Stimulated activated CD4-positive, alpha-beta T cell treated with anti-CD3 and anti-CD28 coated beads, Interleukin-2, amount 100 ng/mL, for 4 hours (primary cell): Measurements from ENCODE around the gene LCE1A.

Experiments
- DNase-seq: peaks from one replicate; pipeline ENCODE4 v3.0.0-alpha.2; 2020; ENCODE audit warnings: low read depth

Gene LCE1A

DNA sequence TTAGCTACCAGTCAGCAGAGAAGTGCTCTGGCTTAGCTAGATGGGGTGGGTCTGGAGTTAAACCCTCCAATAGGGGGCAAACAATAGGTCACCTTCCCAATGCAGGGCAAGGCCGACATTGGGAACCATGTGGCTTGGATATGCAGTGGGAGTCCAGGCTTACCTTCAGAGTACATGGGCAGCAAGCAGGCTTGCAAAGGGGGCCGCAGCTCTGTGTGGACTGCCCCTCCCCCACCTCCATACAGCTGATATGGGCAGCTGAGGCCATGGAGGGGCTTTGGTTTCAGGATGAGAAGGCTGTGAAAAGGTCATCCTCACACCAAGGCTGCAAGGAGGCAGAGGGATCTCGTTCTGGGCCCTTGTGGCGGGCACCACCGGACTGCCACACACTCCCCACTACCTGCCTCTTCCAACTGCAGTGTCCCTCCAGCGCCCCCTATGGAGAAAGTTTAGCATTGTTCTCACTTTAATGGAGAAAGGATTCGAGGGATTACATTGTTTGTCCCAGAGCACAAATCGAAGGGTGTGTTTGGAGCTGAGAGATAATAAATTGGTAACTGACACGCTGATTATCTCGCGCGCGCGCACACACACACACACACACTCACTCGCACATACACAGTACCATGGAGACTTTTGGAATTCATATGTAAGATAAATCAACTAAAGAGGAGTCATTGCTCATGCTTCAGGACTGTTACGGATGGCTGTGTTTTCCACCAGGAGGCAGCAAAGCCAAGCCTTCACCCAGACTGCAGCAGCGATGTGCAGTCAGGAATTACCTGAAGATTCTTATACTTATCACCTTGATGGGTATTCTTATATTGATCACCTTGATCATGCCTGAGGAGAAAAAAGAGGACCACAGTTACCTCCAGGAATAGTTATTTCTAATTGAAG, 43.8 kb downstream of the LCE1A start:
- DNase-seq, result no peak

DNA sequence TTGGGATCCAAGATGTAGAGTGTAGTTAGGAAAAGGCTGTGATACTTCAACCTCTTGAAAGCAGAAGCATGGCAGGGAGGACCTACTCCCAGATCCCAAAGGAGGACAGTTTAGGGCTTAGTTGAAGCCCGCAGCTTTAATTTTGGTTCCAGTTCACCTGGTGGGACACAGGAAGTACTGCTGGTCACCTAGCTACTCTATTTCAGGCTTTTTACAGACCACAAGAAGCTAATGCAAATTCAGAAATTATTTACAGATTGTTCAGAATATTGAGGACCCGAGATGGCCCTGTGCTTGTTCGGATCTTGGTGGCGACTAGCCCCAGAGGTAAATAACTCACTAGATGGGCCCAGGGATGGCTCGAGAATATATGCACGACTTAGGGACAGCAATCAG, 44.5 kb downstream of the LCE1A start:
- no peak for DNase-seq

DNA sequence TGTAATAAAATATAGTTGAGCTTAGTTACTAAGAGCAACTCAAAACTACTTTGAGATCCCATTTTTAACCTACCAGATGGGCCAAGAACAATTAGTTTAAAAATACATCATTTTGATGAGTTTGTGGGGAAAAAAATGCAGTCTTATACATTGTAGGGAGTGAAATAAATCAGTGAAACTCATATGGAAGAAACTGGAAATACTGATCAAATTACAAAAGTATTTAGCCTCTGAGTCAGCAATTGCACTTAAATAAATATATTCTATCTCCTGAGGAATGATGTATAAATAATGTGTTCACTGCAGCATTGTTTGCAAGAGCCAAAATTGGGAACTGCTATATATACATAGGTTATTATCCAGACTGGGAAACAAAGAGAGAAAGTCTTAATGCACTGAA, 46.2 kb downstream of the LCE1A start:
- no peak for DNase-seq

DNA sequence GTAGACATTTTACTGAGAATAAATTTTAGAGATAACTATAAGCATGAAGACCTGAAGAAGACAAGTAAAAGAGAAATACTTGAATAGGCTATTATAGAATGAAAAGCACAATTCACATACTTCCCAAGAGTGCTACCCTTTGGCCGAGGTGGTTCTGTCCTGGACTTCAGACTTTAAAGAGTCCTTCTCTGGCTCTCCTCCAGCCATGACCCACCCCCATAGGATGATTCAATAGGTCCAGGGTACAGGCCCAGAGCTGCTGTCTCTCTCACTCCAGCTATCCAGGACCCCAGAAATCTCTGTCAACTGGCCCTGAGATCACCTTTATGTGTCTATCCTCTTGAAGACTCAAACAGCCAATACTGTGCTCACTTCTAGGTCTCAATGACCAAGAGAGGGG, 49.6 kb downstream of the LCE1A start:
- DNase-seq, result no peak
